GM12878 (cell line): ENCODE results near the gene RAD17.

Experiments
- CTCF ChIP-seq, 3 experiments: IDR thresholded peaks in 2 of 3; conservative IDR thresholded peaks in 1 of 3; 2 replicates each; pipeline ENCODE4 v1.5.1; 2011; ENCODE audit warnings: low read depth in 3 of 3, low read length in 3 of 3, mild to moderate bottlenecking in 3 of 3, control low read depth in 2 of 3, moderate library complexity in 2 of 3, inconsistent platforms in 1 of 3, mixed read lengths in 1 of 3; ENCODE audit not compliant: control insufficient read depth in 2 of 3, insufficient read depth in 1 of 3; ENCODE audit errors: extremely low read depth in 1 of 3
- EZH2 ChIP-seq: IDR thresholded peaks from 2 replicates; pipeline ENCODE4 v1.6.1; 2012; ENCODE audit warnings: low read depth, mild to moderate bottlenecking, control low read depth, inconsistent platforms, low read length, borderline replicate concordance; ENCODE audit not compliant: control insufficient read depth
- RCOR1 ChIP-seq: conservative IDR thresholded peaks from 2 replicates; pipeline ENCODE4 v1.6.1; 2012; ENCODE audit warnings: low read depth, low read length, improper control_type of control experiment

GRCh38 chr5:69326365-69326764 is 43.3 kb upstream of the RAD17 start:
- TF ChIP-seq CTCF (IDR thresholded peaks at IDR 0.05 in 2 of 3, conservative IDR thresholded peaks at IDR 0.05 in 1 of 3; ENCODE audit: control insufficient read depth in 2 of 3, extremely low read depth in 1 of 3, insufficient read depth in 1 of 3, low read depth in 3 of 3, low read length in 3 of 3) (no peak), EZH2 (no peak), RCOR1 (no peak)
